ENCODE results near the gene XPO6.

DNA sequence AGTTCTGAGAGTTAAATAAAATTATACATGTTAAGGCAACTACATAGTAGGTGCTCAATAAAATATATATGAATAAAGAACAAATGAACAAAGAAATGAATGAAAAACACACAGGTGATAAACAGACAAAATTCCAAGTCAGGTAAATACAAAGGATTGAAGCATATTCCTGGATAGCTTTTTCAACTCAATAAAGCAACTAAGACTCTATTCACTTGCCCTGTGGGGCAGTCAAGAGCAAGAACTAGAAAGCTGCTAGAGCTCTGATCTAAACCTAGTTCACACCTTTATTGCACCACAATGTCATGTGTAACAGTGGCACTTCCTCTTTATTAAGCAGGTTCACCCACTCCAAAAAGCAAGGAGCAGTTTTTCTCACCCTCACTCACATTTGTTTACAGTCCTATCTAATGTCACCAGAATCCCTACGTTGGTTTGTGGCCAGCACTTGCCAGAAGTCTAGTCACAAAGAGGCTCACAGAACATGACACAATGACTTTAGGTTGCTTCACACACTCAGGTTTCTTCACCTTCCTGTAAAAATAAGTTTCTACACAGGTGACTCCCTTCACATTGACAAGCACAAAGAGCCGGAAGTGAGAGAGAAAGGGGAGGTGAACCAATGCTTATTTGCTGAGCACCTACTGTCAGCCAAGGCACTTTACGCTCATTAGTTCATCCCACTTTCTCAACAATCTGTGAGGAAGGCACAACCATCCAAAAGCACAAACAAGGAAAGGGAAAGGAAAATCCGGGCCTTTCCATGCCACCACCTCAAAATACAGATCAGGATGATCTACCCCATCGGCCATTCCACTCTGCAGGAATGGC, 70.8 kb downstream of the XPO6 start:
- TF ChIP-seq CTCF (conservative IDR thresholded peaks at IDR 0.05; ENCODE audit: low read length) (0 out of 2 replicates have a peak, but pooled peaks have one; percentile 8), EZH2phosphoT487 (IDR thresholded peaks at IDR 0.05; ENCODE audit: borderline replicate concordance) (no peak)
